Mesodermal cell (in vitro differentiated cells): ENCODE data around the gene BLVRA.
"Not testable (repeated sequence)": the region's sequence is repeated elsewhere in the genome, so short reads cannot be mapped to it uniquely, and the experiment has no call there.

Source experiments
- H3K27ac ChIP-seq: 2 replicates; pipeline ENCODE4 v1.7.0; 2013; ENCODE audit warnings: mild to moderate bottlenecking, low read depth, low read length, moderate library complexity; ENCODE audit not compliant: severe bottlenecking
- H3K36me3 ChIP-seq: 2 replicates; pipeline ENCODE4 v1.7.1; 2013; ENCODE audit warnings: mild to moderate bottlenecking, low read length, moderate library complexity; ENCODE audit not compliant: control insufficient read depth, insufficient read depth
- H3K4me1 ChIP-seq: one replicate; pipeline ENCODE4 v1.7.1; 2013; ENCODE audit warnings: mild to moderate bottlenecking, low read length; ENCODE audit not compliant: insufficient read depth, control insufficient read depth, poor library complexity, severe bottlenecking
- H3K4me3 ChIP-seq: 2 replicates; pipeline ENCODE4 v1.7.0; 2013; ENCODE audit warnings: low read length, control low read depth, mild to moderate bottlenecking; ENCODE audit not compliant: insufficient read depth, poor library complexity, severe bottlenecking; ENCODE audit errors: extremely low read depth
- H3K9me3 ChIP-seq: 2 replicates; pipeline ENCODE4 v1.7.1; 2013; ENCODE audit warnings: mild to moderate bottlenecking, low read length, moderate library complexity; ENCODE audit not compliant: control insufficient read depth
- WGBS, 2 experiments: methylation state at CpG; one replicate each; pipeline ENCODE4 v1.1.5; 2013; ENCODE audit warnings: missing lambda C conversion rate in 2 of 2; ENCODE audit not compliant: insufficient coverage in 2 of 2; 5-methylcytosine and 5-hydroxymethylcytosine counted together

Gene BLVRA

GRCh38 chr7:43785420-43785819 is 26.9 kb downstream of the BLVRA start:
- no peaks in the 10 kb centered on the region for H3K36me3 ChIP-seq
- WGBS, 2 experiments, result 60 to 83% methylated on average over 1 of the region's 2 CpGs
- H3K4me1 ChIP-seq, result peaks cover 12% of the 10 kb centered on the region
- H3K4me3 ChIP-seq, result no peak overlapping the region
- no peaks in the 10 kb centered on the region for H3K9me3 ChIP-seq
- H3K27ac ChIP-seq, result peak overlapping the region; percentile 74

GRCh38 chr7:43787771-43788170 is 29.3 kb downstream of the BLVRA start:
- Histone ChIP-seq H3K4me1 (peaks cover 4% of the 10 kb centered on the region), H3K27ac (no peak overlapping the region), H3K9me3 (no peaks in the 10 kb centered on the region), H3K36me3 (peaks cover 5% of the 10 kb centered on the region), H3K4me3 (no peak overlapping the region)
- WGBS, 2 experiments, result 93 to 95% methylated on average over 13 to 14 of the region's 14 CpGs

GRCh38 chr7:43790006-43790405 is 31.5 kb downstream of the BLVRA start:
- Histone ChIP-seq H3K36me3 (peaks cover 5% of the 10 kb centered on the region), H3K9me3 (no peaks in the 10 kb centered on the region)
- 100% methylated on average over 1 to 4 of the region's 5 CpGs for WGBS, 2 experiments

GRCh38 chr7:43790834-43791233 is 32.4 kb downstream of the BLVRA start:
- H3K36me3 ChIP-seq, result peaks cover 5% of the 10 kb centered on the region
- 100% methylated on average over 1 of the region's 5 CpGs; no CpG with 5 or more reads in 1 of the 2 experiments for WGBS, 2 experiments
- no peak overlapping the region for H3K27ac ChIP-seq
- no peaks in the 10 kb centered on the region for H3K9me3 ChIP-seq
- H3K4me3 ChIP-seq, result no peak overlapping the region
- H3K4me1 ChIP-seq, result no peaks in the 10 kb centered on the region

More at GRCh38 chr7:43790006-43790405, 31.5 kb downstream of the BLVRA start:
- H3K27ac ChIP-seq, result no peak overlapping the region
- H3K4me1 ChIP-seq, result peaks cover 4% of the 10 kb centered on the region
- no peak overlapping the region for H3K4me3 ChIP-seq

DNA sequence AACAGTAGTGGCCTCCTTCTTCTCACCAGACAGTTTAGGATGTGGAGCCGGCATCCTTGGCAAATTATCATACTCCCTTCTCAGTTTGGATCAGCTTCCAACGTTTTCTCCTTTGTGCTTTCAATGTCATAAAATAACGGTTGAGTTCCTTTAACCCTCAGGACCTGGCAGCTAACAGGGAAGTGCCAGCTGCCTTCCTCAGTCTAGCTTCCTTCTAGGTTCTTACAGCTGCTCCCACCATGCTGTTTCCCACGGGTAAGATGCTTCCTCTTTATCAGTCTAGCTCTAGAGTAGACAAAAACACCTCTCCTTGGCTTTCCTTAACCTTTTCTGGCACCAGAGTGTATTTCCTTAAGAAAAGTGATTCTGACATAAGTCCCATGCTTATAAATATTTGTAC is 33.2 kb downstream of the BLVRA start:
- Histone ChIP-seq H3K36me3 (peaks cover 5% of the 10 kb centered on the region), H3K9me3 (no peaks in the 10 kb centered on the region), H3K27ac (no peak overlapping the region), H3K4me3 (no peak overlapping the region), H3K4me1 (no peaks in the 10 kb centered on the region)
- 82 to 91% methylated on average over 4 of the region's 4 CpGs for WGBS, 2 experiments

DNA sequence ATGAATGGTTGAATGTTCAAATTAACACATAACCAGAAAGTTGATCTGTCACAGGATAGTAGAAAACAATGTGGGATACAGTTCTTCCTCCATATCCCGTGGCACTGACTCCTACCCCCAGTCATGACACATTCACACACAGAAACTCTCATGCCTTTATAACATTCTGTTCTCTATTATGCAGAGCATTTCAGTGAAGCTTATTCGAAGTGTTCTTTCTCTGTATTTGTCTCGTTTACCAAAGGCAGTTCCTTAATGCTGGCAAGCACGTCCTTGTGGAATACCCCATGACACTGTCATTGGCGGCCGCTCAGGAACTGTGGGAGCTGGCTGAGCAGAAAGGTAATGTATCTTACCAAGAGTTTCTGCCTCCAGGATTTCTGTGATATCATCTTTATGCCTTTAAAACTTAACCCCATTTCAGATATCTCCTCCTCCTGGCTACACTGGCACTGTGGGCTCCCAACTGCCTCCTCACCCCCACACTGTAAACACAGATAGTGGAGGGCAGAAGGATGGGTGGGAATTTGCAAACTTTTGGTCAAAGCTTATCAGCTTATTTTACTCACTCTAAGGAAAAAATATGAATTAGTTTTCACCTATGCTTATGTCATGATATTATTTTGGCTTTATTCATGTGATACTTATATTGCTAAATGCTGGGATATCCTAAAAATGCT is 34.1 kb downstream of the BLVRA start:
- Histone ChIP-seq H3K4me1 (no peaks in the 10 kb centered on the region), H3K27ac (no peak overlapping the region), H3K4me3 (no peak overlapping the region), H3K9me3 (no peaks in the 10 kb centered on the region), H3K36me3 (peaks cover 5% of the 10 kb centered on the region)
- 93 to 97% methylated on average over 5 to 6 of the region's 6 CpGs for WGBS, 2 experiments

- 85% methylated on average over 3 to 4 of the region's 4 CpGs for whole genome bisulfite sequencing, 2 experiments
- Histone ChIP-seq H3K9me3 (no peaks in the 10 kb centered on the region), H3K4me3 (no peak overlapping the region), H3K27ac (no peak overlapping the region), H3K4me1 (no peaks in the 10 kb centered on the region), H3K36me3 (peaks cover 6% of the 10 kb centered on the region)
These were observed 41.1 kb downstream of the BLVRA start for GRCh38 chr7:43799605-43800004.

DNA sequence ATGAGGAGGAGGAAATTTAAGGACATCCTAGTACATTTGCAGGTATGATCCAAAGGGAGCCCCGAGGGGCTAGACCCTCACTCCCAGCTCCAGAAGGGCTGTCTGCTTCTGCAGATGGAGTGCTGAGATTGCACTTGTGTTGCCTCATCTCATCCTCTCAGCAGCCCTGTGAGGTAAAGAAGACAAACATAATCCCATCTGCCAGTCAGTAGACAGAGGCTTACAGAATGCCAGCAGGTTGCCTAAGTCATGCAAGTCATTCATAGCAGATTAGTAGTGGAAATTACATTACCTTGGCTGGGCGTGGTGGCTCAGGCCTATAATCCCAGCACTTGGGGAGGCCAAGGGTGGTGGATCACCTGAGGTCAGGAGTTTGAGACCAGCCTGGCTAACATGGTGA is 45.4 kb downstream of the BLVRA start:
- WGBS, 2 experiments, result 84 to 100% methylated on average over 2 of the region's 2 CpGs
- H3K36me3 ChIP-seq, result peaks cover 10% of the 10 kb centered on the region
- no peak overlapping the region for H3K27ac ChIP-seq
- H3K9me3 ChIP-seq, result no peaks in the 10 kb centered on the region
- no peaks in the 10 kb centered on the region for H3K4me1 ChIP-seq
- H3K4me3 ChIP-seq, result no peak overlapping the region

DNA sequence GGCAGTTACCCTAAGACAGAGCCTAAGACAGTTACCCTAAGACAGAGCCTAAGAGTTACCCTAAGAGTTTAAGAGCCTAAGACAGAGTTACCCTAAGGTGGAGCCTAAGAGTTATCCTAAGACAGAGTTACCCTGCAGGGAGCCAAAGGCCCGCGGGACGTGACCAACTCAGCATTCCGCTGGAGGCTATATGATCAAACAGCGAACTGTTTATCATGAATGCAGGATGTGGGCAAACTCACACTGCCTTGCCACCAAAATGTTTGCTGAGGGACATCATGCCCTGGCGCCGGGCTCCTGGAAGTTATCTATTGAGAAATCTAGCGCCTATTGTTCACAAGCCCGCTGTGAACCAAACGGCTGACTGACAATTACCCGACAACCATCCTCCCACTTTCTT is 49.9 kb downstream of the BLVRA start:
- 90 to 92% methylated on average over 8 to 9 of the region's 11 CpGs for WGBS, 2 experiments
- H3K4me3 ChIP-seq, result no peak overlapping the region
- peaks cover 10% of the 10 kb centered on the region for H3K36me3 ChIP-seq
- no peak overlapping the region for H3K27ac ChIP-seq
- H3K4me1 ChIP-seq, result no peaks in the 10 kb centered on the region
- no peaks in the 10 kb centered on the region for H3K9me3 ChIP-seq

DNA sequence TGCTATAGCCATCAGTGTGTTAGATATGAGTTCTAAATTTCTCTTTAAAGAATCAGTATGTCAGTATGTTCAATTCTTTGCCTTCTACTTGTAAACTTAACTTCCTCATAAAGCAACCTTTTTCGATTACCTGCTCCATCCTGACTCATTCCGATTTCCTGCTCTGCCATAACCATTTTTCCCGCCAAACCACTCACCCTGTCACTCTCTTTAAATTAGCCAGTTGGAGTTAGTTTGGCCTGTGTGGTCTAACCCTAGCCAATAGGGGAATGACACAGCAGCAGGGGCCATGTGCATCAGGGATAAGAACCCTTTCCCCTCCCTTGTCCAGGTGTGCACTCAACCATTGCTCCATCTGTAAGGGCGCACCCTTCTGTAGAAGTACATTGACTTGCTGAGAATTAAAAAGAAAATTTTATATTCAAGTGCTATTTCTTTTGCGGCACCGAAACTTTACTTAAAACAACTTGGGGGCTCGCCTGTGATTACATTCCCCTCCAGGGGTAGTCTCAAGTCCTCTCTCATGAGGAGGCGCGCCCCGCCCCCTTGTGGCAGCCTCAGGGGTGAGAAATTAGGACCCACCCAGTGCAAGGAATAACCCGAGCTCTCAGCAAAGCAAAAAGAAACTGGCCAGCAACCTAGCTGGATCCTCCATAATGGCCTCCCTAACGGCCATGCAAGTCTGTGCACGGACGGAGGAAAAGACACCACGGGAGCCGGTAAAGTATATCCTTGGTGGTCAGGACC is 51.9 kb downstream of the BLVRA start:
- H3K36me3 ChIP-seq, H3K4me3 ChIP-seq, H3K4me1 ChIP-seq, H3K27ac ChIP-seq, H3K9me3 ChIP-seq: not testable (repeated sequence)
- WGBS, 2 experiments, result 62 to 76% methylated on average over 9 to 11 of the region's 16 CpGs

GRCh38 chr7:43815373-43815772 is 56.9 kb downstream of the BLVRA start:
- Histone ChIP-seq H3K27ac (no peak overlapping the region), H3K9me3 (no peaks in the 10 kb centered on the region), H3K36me3 (no peaks in the 10 kb centered on the region), H3K4me3 (no peak overlapping the region), H3K4me1 (no peaks in the 10 kb centered on the region)
- WGBS, 2 experiments, result 75 to 83% methylated on average over 1 to 2 of the region's 3 CpGs
